Stimulated activated naive CD8-positive, alpha-beta T cell treated with anti-CD3 and anti-CD28 coated beads, Interleukin-15, Interleukin-2, amounts not matched to agents 100 U/mL and 50 U/mL, for 24 hours (primary cell): ENCODE data around the gene ZER1.

Experiments used
- ATAC-seq: fragments of 150-1000 bp; cut with Tn5 transposase; one replicate; pipeline ENCODE4 v1.10.0; 2021
- DNase-seq: peaks from one replicate; pipeline ENCODE4 v3.0.0; 2021

Gene ZER1

DNA sequence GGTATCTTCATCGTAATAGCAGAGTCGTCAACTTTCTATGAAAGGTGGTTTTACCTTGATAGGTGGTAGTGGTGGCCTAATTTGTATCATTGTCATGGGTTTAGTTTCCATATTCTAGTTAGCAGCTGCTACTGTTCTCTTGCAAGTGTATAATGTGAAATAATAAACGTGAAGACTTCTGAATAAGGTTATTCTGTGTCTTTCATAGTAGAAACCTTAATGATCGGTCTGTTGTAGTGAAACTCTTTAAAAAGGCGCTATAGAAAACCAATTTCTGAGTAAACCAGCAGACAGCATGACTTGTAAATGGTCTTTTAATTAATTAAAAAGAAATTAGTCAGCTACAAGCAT lies 81.1 kb downstream of the ZER1 start:
- ATAC-seq (no peak), DNase-seq (no peak)

DNA sequence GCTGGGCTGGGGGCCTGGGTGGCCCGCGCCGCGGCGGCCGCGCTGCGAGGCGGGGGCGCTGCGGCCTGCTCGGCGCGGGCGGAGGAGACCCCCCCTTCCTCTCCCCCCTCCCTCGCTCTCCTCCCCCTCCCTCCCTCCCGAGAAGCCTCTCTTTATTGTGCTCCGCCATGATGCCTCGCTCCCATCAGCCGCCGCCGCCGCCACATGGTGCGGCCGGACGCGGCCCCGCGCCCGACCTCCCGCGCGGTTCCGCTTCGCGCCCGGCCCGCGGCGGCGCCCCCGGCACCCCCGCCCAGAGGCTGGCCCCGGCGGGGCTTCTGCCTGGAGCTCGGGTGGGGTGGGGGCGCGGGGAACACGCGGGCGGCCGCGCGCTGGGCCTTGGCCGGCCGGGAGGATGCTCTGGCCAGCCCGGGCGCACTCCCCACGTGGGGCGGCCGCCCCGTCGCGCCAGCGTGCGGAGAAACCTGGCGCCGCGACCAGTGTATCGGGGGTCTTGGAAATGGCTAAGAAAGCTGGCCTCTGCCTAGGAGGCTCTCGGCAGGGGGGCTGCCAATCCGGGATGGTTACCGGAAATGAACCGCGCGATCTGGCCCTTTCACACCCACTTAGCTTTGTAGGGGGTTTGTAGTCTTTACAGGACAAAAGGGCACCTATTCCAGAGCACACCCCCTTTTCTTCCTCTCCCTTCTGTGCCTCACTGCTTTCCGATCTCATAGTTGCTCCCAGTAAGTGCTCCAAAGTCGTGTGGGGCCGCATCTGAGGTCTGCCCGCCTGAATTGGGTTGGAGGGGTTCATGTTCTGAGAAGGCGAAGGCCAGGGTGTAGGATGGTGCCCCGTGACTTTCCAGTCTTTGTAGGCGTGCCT lies 81.7 kb downstream of the ZER1 start:
- DNase-seq (peak; percentile 45), ATAC-seq (no peak)

DNA sequence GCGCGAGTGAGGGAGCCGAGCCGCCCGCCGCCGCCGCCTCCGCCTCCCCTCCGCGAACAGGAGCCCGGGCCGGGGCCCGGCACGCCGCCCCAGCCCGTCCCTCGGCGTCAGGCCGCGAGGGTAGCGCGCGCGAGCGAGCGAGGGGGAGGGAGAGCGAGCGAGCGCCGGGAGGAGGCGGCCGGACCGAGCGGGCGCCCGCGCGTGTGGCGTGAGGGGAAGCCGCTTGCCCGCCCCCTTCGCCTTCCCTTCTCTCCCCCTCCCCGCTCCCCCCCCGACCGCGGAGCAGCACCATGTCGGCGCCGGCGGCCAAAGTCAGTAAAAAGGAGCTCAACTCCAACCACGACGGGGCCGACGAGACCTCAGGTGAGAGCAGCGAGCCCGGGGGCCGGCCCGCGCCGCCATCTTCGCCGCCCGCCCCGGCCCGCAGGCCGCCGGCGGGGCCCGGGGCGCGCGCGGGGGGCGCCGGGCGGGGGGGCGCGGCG lies 82.4 kb downstream of the ZER1 start:
- DNase-seq (peak; percentile 62), ATAC-seq (no peak)

DNA sequence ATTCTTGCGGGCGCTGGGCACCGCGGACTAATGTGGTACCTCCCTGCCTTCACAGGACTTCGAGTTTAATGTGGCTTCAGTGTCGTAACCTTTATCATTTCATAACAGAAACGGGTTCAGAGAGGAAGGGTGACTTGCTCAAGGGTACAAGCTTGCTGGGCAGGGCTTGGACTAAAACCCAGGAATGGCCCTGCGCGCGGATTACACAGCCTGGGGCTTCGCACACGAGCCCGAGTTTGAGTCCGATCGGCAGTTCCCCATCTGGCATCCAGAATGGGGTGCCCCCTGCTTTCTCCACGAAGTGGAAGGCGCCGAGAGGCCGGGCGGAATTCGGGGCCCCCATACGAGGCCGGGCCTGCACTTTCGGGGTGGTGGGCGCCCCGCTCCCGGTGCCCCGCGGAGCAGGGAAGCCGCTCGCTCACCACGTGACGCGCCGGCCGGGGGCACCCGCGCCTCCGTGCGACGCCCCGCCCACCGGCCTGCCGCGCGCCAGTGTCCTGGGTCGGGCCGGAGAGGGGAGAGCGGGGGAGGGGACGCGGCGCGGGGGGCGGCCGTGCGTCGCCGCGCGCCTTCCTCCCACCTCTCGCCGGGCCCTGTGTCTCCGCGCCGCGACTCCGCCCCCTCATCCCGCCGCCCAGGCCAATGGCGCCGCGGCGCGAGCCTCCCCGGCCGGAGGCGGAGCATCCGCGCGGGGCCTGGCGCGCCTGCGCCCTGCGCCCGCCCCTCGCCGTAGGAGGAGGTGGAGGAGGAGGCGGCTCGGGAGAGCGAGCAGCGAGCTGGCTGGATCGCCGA lies 83.0 kb downstream of the ZER1 start, which contains the start of gene SET:
Gene SET (plus strand): TSS at position 722 of the 792 bp plus-strand sequence. CDS start 361 bp downstream, outside the sequence.
- ATAC-seq (peak; percentile 83), DNase-seq (peak; percentile 98)

DNA sequence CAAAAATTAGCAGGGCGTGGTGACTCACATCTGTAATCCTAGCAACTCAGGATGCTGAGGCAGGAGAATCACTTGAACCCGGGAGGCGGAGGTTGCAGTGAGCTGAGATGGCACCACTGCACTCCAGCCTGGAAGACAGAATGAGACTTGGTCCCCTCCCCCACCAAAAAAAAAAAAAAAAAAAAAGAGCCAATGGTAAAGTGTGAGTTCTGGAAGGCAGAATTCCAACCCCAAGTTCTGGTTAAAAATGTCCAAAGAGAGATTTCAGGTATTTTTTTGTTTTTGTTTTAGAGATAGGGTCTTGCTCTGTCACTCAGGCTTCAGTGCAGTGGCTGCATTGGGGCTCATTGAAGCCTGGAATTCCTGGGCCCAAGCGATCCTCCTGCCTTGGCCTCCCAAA lies 84.3 kb downstream of the ZER1 start:
- DNase-seq (no peak), ATAC-seq (no peak)

DNA sequence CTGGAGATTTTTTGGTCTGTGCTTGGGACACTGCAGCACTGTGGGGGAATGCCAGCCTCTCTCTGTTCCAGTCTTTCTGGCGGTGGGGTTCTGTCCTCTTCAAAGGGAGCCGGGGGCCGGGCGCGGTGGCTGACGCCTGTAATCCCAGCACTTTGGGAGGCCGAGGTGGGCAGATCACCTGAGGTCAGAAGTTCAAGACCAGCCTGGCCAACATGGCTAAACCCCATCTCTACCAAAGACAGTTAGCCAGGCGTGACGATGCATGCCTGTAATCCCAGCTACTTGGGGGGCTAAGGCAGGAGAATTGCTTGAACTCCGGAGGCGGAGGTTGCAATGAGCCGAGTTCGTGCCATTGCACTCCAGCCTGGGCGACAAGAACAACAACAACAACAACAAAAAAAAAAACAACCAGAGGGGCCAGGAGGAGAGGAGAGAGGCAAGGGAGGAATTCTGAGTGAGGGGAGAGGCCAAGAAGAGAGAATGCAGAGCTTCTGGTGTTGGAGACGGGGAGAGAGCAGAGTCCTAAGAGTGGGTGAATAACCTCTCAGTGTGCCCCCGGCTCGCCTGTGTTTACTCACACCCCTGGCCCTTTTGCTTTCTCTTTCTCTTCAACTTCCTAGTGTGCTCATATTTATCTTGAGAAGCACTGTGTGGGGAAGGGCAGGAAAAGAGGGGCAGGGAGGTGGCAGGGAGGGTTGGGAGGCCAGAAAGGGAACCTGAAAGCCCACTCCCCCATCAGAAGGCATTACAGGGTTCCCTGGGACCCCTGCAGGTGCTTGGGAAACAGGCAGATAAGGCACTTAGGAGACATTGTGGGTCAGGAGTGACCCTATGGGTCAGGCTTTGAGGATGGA lies 85.9 kb downstream of the ZER1 start:
- ATAC-seq, result no peak

DNA sequence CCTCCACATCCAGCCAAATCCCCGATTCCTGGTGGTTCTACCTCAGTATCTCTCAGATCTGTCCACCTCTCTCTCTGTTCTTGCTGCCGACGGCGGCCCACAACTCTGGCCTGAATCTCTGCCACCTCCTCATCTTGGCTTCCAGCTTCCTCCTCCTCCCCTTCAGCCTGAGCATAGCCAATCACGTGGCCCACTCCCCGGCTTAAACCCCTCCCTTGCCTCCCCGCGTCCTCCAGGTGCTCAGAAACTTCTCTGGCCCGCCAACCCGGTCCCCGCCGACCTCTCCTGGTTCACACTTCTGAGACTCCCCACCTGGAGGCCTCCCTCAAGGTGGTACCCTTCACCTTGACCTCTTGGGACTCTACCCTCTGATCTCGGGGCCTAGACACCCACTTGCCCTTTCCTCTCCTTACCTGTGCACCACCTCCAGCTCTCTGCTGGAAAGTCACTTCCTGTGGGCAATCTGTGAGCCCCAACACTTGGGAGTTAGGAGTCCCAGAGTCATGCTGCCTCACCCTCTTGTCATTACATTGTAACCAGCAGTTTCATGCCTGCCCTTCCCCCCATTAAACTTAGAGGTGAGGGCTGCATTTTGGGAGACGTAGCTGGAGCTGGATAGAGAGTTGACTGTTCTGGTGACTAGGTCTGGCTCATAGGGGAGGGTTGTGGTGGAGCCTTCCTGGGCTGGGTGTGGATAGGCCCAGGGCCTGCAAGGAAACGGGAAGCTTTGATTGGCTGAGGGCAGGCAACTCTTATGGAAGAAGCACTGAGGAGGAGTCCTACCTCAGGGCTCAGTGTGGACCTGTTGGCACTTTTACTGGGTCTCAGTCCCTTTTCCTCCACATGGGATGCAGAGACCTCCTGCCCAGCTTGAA lies 87.2 kb downstream of the ZER1 start:
- DNase-seq, result peak; percentile 84
- ATAC-seq, result peak; percentile 57

More for the DNA sequence above, 85.9 kb downstream of the ZER1 start:
- DNase-seq, result peak; percentile 37

DNA sequence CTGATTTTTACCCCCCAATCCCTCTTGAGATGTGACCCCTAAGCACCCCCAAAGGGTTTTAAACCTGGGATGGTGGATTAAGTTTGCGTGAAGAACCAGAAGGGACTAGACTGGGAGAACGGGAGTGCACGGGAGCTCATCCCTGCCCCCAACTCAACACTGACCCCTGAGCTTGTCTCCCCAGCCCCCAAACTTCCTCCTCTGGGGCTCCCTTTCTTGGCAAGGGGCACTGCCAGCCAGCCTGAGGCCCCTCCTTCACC lies 87.7 kb downstream of the ZER1 start:
- DNase-seq (no peak), ATAC-seq (no peak)

DNA sequence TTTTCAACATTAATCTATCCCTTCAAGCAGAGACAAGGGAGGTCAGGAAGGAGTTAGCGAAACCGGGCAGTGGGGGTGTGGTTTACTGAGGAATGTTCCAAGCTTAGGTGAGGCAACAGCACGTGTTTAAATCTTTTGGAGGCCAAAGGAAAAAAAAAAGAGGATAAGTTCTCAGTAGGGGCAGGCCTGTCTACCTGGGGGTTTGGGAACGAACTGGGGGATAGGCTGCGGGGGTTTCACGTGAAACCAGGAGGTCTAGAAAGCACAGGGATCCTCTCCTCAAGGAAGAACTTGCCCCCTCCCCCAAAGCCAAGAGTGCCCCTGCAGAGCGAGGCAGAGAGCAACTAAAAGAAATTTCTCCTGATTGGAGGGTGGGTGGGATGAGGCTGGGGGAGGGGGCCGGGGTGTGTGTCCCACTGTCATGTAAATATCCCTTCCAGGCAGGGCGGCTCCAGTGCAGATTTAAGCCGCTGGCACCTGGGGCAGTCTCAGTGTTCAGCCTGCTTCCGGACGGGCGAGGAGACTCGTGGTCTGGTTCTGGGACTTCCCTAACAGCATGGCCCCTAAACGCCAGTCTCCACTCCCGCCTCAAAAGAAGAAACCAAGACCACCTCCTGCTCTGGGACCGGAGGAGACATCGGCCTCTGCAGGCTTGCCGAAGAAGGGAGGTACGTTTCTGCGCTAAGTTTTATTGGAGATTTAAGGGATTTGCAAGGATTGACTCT lies 88.2 kb downstream of the ZER1 start:
- ATAC-seq (peak; percentile 25), DNase-seq (peak; percentile 65)
